Globus pallidus (tissue), 1 donor: Measurements from ENCODE around the gene GLB1L3.
A peak's percentile ranks its signal among the peaks of the same experiment; 100 is the strongest.

Source experiments
- DNase-seq: peaks from one replicate; pipeline ENCODE4 v3.0.0-alpha.2; 2015; ENCODE audit warnings: low spot score

GLB1L3 gene

GRCh38 chr11:134275534-134276395 is at the start of gene GLB1L3:
Gene GLB1L3, plus strand, starts transcription at chr11:134276379. Its CDS starts 362 bp downstream, at chr11:134276741.
- DNase-seq, result peak; percentile 31

- DNase-seq, result no peak
These were observed 49.3 kb upstream of the GLB1L3 start for GRCh38 chr11:134226806-134227325.

- DNase-seq, result no peak
These were observed 47.6 kb upstream of the GLB1L3 start for GRCh38 chr11:134228625-134229024.

GRCh38 chr11:134229126-134229790 is 46.9 kb upstream of the GLB1L3 start:
- DNase-seq, result no peak

GRCh38 chr11:134230339-134230738 is 45.8 kb upstream of the GLB1L3 start:
- DNase-seq, result no peak

- DNase-seq, result no peak
These were observed 44.1 kb upstream of the GLB1L3 start for GRCh38 chr11:134231958-134232659.

GRCh38 chr11:134233729-134234179 is 42.4 kb upstream of the GLB1L3 start:
- no peak for DNase-seq

- no peak for DNase-seq
These were observed 40.8 kb upstream of the GLB1L3 start for GRCh38 chr11:134235399-134235798.

- DNase-seq, result no peak
These were observed 39.2 kb upstream of the GLB1L3 start for GRCh38 chr11:134236834-134237556.

GRCh38 chr11:134237557-134237922 is 38.6 kb upstream of the GLB1L3 start:
- DNase-seq, result no peak

- DNase-seq, result no peak
These were observed 37.2 kb upstream of the GLB1L3 start for GRCh38 chr11:134238956-134239355.

GRCh38 chr11:134240592-134240991 is 35.6 kb upstream of the GLB1L3 start:
- no peak for DNase-seq

- no peak for DNase-seq
These were observed 33.8 kb upstream of the GLB1L3 start for GRCh38 chr11:134242376-134242775.

- DNase-seq, result no peak
These were observed 32.3 kb upstream of the GLB1L3 start for GRCh38 chr11:134243913-134244312.

- DNase-seq, result no peak
These were observed 31.6 kb upstream of the GLB1L3 start for GRCh38 chr11:134244593-134244992.

GRCh38 chr11:134245434-134245833 is 30.7 kb upstream of the GLB1L3 start:
- DNase-seq, result no peak

GRCh38 chr11:134246100-134246499 is 30.1 kb upstream of the GLB1L3 start:
- DNase-seq, result no peak

- DNase-seq, result no peak
These were observed 29.5 kb upstream of the GLB1L3 start for GRCh38 chr11:134246678-134247077.

- no peak for DNase-seq
These were observed 27.2 kb upstream of the GLB1L3 start for GRCh38 chr11:134248910-134249480.

- no peak for DNase-seq
These were observed 25.9 kb upstream of the GLB1L3 start for GRCh38 chr11:134250246-134250645.

- DNase-seq, result no peak
These were observed 25.5 kb upstream of the GLB1L3 start for GRCh38 chr11:134250675-134251074.
